GM12878 (cell line): ENCODE measurements around the gene SUGP1.

Experiments
- ATF2 ChIP-seq: IDR thresholded peaks from 2 replicates; pipeline ENCODE4 v1.6.1; 2012; ENCODE audit warnings: low read length, inconsistent platforms
- BACH1 ChIP-seq: fragments of 450-650 bp; IDR thresholded peaks from 2 replicates; pipeline ENCODE4 v1.6.1; 2017; ENCODE audit warnings: mild to moderate bottlenecking, borderline replicate concordance
- EED ChIP-seq: sonication (generic); IDR thresholded peaks from 2 replicates; pipeline ENCODE4 v1.6.1; 2016; ENCODE audit warnings: antibody characterized with exemption, low read depth
- FOXM1 ChIP-seq: IDR thresholded peaks from 2 replicates; pipeline ENCODE4 v1.6.1; 2012; ENCODE audit warnings: low read depth, mild to moderate bottlenecking, inconsistent platforms, low read length, moderate library complexity
- SIN3A ChIP-seq: IDR thresholded peaks from 2 replicates; pipeline ENCODE4 v1.6.1; 2012; ENCODE audit warnings: low read depth, low read length, improper control_type of control experiment
- SMC3 ChIP-seq: IDR thresholded peaks from 2 replicates; pipeline ENCODE4 v1.6.1; 2011; ENCODE audit warnings: low read length, improper control_type of control experiment, borderline replicate concordance
- USF1 ChIP-seq: IDR thresholded peaks from 2 replicates; pipeline ENCODE4 v1.6.1; 2011; ENCODE audit warnings: borderline replicate concordance, low read depth, mild to moderate bottlenecking, moderate library complexity, mixed read lengths, low read length; ENCODE audit not compliant: insufficient read depth; ENCODE audit errors: extremely low read length
- ZBTB33 ChIP-seq: fragments of 450-650 bp; IDR thresholded peaks from 2 replicates; pipeline ENCODE4 v1.6.1; 2017; ENCODE audit warnings: mild to moderate bottlenecking
- TF ChIP-seq, protein P1 (sequence below), 3 experiments: IDR thresholded peaks in 2 of 3; conservative IDR thresholded peaks in 1 of 3; 2 replicates each; pipeline ENCODE4 v1.5.1; 2011; ENCODE audit warnings: low read depth in 3 of 3, low read length in 3 of 3, mild to moderate bottlenecking in 3 of 3, control low read depth in 2 of 3, moderate library complexity in 2 of 3, inconsistent platforms in 1 of 3, mixed read lengths in 1 of 3; ENCODE audit not compliant: control insufficient read depth in 2 of 3, insufficient read depth in 1 of 3; ENCODE audit errors: extremely low read depth in 1 of 3

GRCh38 chr19:19267305-19267704, 53.0 kb downstream of the SUGP1 start:
- TF ChIP-seq, protein P1, sequence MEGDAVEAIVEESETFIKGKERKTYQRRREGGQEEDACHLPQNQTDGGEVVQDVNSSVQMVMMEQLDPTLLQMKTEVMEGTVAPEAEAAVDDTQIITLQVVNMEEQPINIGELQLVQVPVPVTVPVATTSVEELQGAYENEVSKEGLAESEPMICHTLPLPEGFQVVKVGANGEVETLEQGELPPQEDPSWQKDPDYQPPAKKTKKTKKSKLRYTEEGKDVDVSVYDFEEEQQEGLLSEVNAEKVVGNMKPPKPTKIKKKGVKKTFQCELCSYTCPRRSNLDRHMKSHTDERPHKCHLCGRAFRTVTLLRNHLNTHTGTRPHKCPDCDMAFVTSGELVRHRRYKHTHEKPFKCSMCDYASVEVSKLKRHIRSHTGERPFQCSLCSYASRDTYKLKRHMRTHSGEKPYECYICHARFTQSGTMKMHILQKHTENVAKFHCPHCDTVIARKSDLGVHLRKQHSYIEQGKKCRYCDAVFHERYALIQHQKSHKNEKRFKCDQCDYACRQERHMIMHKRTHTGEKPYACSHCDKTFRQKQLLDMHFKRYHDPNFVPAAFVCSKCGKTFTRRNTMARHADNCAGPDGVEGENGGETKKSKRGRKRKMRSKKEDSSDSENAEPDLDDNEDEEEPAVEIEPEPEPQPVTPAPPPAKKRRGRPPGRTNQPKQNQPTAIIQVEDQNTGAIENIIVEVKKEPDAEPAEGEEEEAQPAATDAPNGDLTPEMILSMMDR (IDR thresholded peaks at IDR 0.05 in 2 of 3, conservative IDR thresholded peaks at IDR 0.05 in 1 of 3; ENCODE audit: control insufficient read depth in 2 of 3, extremely low read depth in 1 of 3, insufficient read depth in 1 of 3, low read depth in 3 of 3, low read length in 3 of 3): no peak
- TF ChIP-seq EED: no peak
- no peak for TF ChIP-seq ATF2
- TF ChIP-seq USF1: no peak
- TF ChIP-seq ZBTB33: no peak
- TF ChIP-seq SMC3: no peak
- no peak for TF ChIP-seq FOXM1
- no peak for TF ChIP-seq BACH1
- TF ChIP-seq SIN3A: no peak
